ENCODE measurements around the gene CHRNA1. TPM values are rescaled to one million over a fixed set of nuclear protein-coding genes. Genes with fewer than 3 reads are reported as not detected.

The CHRNA1 gene
- total and polyA plus RNA-seq, 2 of the 13 experiments (the other 11 are each of a cell fraction or from before 2014, with no cell fraction given) = not detected

GRCh38 chr2:174726212-174726611, 38.1 kb downstream of the CHRNA1 start:
- DNase-seq (ENCODE audit: low spot score) (no peak), ATAC-seq (no peak), FAIRE-seq (no peak)
- no peaks in the 10 kb centered on the region for H4K20me1 ChIP-seq (ENCODE audit: insufficient read depth, low read length)
- peaks cover 0 to 30% of the 10 kb centered on the region in 2 experiments; a peak in 2 of 5 replicates for H3K27me3 ChIP-seq (ENCODE audit: control insufficient read depth in 1 of 2, insufficient read depth in 2 of 2, low read length in 2 of 2)
- no peak overlapping the region for H3K4me2 ChIP-seq (ENCODE audit: low read depth, low read length)
- no peak overlapping the region for H3K4me3 ChIP-seq (replicated peaks in 1 of 3; ENCODE audit: insufficient read depth in 1 of 3, low read depth in 2 of 3, low read length in 3 of 3)
- H3K36me3 ChIP-seq (replicated peaks in 1 of 2; ENCODE audit: control insufficient read depth in 1 of 2, insufficient read depth in 2 of 2, low read length in 2 of 2) = no peaks in the 10 kb centered on the region
- H3K9ac ChIP-seq (ENCODE audit: insufficient read depth, low read depth, low read length) = no peak overlapping the region
- H3K79me2 ChIP-seq (ENCODE audit: insufficient read depth, low read length) = no peaks in the 10 kb centered on the region
- BruUV-seq (replicated peaks) = no TSS peak
- H2AFZ ChIP-seq (ENCODE audit: low read length) = no peak overlapping the region
- TF ChIP-seq KDM5B (CRISPR knock-in tag; IDR thresholded peaks at IDR 0.05; ENCODE audit: borderline replicate concordance) (0 out of 2 replicates have a peak, but pooled peaks have one; percentile 10), ZNF484 (CRISPR knock-in tag; IDR thresholded peaks at IDR 0.05; ENCODE audit: borderline replicate concordance, low read depth) (no peak)
- in situ Hi-C loops (cut with HindIII; ENCODE audit: extremely low pct_ligation_motif_present, low pct_unique_long_range_greater_than_20kb) = no loop called here
- ChIA-PET CTCF (ENCODE audit: low intra/inter-chr PET ratio, low total read pairs) (no interaction called here), POLR2A (no interaction called here)
- WGBS (ENCODE audit: low lambda C conversion rate) = 38% methylated on average over 3 of the region's 4 CpGs
- no peak overlapping the region for H3K27ac ChIP-seq (ENCODE audit: extremely low read length, insufficient read depth, low read length)
- intact Hi-C loops (cut with micrococcal nuclease; ENCODE audit: unreplicated experiment) = no loop called here
- no peaks in the 10 kb centered on the region for H3K9me3 ChIP-seq (ENCODE audit: low read length)
- H3K4me1 ChIP-seq (ENCODE audit: insufficient read depth, low read length) = no peaks in the 10 kb centered on the region

DNA sequence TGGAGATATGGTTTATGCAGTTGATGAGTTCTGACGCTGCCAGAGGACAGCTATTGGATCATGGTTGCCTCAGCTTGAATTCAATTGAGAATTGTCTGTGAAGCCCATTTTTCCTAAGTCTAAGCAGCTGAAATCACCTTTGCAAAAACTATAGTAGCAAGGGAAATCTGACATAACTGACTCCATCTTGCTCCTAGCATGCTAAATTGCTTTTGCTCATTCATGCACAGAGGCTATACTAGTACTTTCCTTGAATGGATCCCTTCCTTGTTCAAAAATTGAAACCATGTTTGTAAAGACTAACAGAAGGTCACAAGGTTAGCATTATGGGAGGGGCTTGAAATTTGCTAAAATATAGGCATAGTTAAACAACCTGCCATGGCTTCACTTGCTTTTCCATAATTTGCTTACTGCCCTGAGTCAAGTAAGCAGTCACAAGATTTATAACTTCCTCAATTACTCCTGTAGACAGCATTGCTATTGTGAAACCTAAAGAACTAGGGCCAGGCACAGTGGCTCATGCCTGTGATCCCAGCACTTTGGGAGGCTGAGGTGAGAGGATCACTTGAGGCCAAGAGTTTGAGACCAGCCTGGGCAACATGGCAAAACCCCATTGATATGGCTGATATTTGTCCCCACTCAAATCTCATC, 41.2 kb downstream of the CHRNA1 start:
- no peaks in the 10 kb centered on the region for H3K9me3 ChIP-seq (ENCODE audit: low read length)
- no peaks in the 10 kb centered on the region for H4K20me1 ChIP-seq (ENCODE audit: insufficient read depth, low read length)
- ChIA-PET POLR2A (no interaction called here), CTCF (ENCODE audit: low intra/inter-chr PET ratio, low total read pairs) (no interaction called here)
- no peak overlapping the region for H3K9ac ChIP-seq (ENCODE audit: insufficient read depth, low read depth, low read length)
- intact Hi-C loops (cut with micrococcal nuclease; ENCODE audit: unreplicated experiment) (no loop called here), in situ Hi-C loops (cut with HindIII; ENCODE audit: extremely low pct_ligation_motif_present, low pct_unique_long_range_greater_than_20kb) (no loop called here)
- 0% methylated on average over 1 of the region's 1 CpG for WGBS (ENCODE audit: low lambda C conversion rate)
- no peak overlapping the region for H3K27ac ChIP-seq (ENCODE audit: extremely low read length, insufficient read depth, low read length)
- TF ChIP-seq ZNF644 (CRISPR knock-in tag; IDR thresholded peaks at IDR 0.05; ENCODE audit: low read depth) = no peak
- TF ChIP-seq ZNF468 (CRISPR knock-in tag; IDR thresholded peaks at IDR 0.05) = no peak
- no peak for TF ChIP-seq ZNF557 (CRISPR knock-in tag; IDR thresholded peaks at IDR 0.05)
- TF ChIP-seq PITX1 (CRISPR knock-in tag; IDR thresholded peaks at IDR 0.05) = no peak
- no peak for TF ChIP-seq KDM6A (CRISPR knock-in tag; IDR thresholded peaks at IDR 0.05; ENCODE audit: low read depth)
- no peak for TF ChIP-seq MEF2D (CRISPR knock-in tag; IDR thresholded peaks at IDR 0.05)
- H2AFZ ChIP-seq (ENCODE audit: low read length) = no peak overlapping the region
- no peak for FAIRE-seq
- no peak overlapping the region for H3K4me3 ChIP-seq (replicated peaks in 1 of 3; ENCODE audit: insufficient read depth in 1 of 3, low read depth in 2 of 3, low read length in 3 of 3)
- no peak for DNase-seq (ENCODE audit: low spot score)
- ATAC-seq = no peak
- H3K27me3 ChIP-seq (ENCODE audit: control insufficient read depth in 1 of 2, insufficient read depth in 2 of 2, low read length in 2 of 2) = peaks cover 0 to 2% of the 10 kb centered on the region in 2 experiments; a peak in 2 of 5 replicates
- BruUV-seq (replicated peaks) = no TSS peak
- no peaks in the 10 kb centered on the region for H3K79me2 ChIP-seq (ENCODE audit: insufficient read depth, low read length)
- H3K36me3 ChIP-seq (replicated peaks in 1 of 2; ENCODE audit: control insufficient read depth in 1 of 2, insufficient read depth in 2 of 2, low read length in 2 of 2) = no peaks in the 10 kb centered on the region
- no peaks in the 10 kb centered on the region for H3K4me1 ChIP-seq (ENCODE audit: insufficient read depth, low read length)
- no peak overlapping the region for H3K4me2 ChIP-seq (ENCODE audit: low read depth, low read length)
